Measurements from ENCODE around the gene RHEB.
A peak's percentile ranks its signal among the peaks of the same experiment; 100 is the strongest.
"Not testable (repeated sequence)": the region's sequence is repeated elsewhere in the genome, so short reads cannot be mapped to it uniquely, and the experiment has no call there.

Gene RHEB

GRCh38 chr7:151519765-151520418 is at the start of gene RHEB:
Gene RHEB (minus strand): TSS chr7:151519895. CDS start chr7:151519511, 384 bp downstream.
- peak; percentile 99 for DNase-seq (ENCODE audit: low spot score)

GRCh38 chr7:151566897-151567320 is 47.2 kb upstream of the RHEB start:
- DNase-seq (ENCODE audit: low spot score): no peak

- DNase-seq (ENCODE audit: low spot score): no peak
These were observed 45.8 kb upstream of the RHEB start for GRCh38 chr7:151565541-151565940.

- no peak for DNase-seq (ENCODE audit: low spot score)
These were observed 40.5 kb upstream of the RHEB start for GRCh38 chr7:151560243-151560642.

- DNase-seq (ENCODE audit: low spot score): no peak
These were observed 40.0 kb upstream of the RHEB start for GRCh38 chr7:151559557-151560183.

- no peak for DNase-seq (ENCODE audit: low spot score)
These were observed 38.9 kb upstream of the RHEB start for GRCh38 chr7:151558575-151558974.

- no peak for DNase-seq (ENCODE audit: low spot score)
These were observed 36.9 kb upstream of the RHEB start for GRCh38 chr7:151556592-151556991.

- no peak for DNase-seq (ENCODE audit: low spot score)
These were observed 33.7 kb upstream of the RHEB start for GRCh38 chr7:151553356-151553755.

GRCh38 chr7:151552352-151553028 is 32.8 kb upstream of the RHEB start:
- DNase-seq (ENCODE audit: low spot score): no peak

GRCh38 chr7:151551820-151552219 is 32.1 kb upstream of the RHEB start:
- DNase-seq (ENCODE audit: low spot score): no peak

- DNase-seq (ENCODE audit: low spot score): no peak
These were observed 31.1 kb upstream of the RHEB start for GRCh38 chr7:151550656-151551286.

GRCh38 chr7:151549644-151550043 is 29.9 kb upstream of the RHEB start:
- DNase-seq (ENCODE audit: low spot score): no peak

GRCh38 chr7:151549083-151549482 is 29.4 kb upstream of the RHEB start:
- no peak for DNase-seq (ENCODE audit: low spot score)

- DNase-seq (ENCODE audit: low spot score): no peak
These were observed 24.5 kb upstream of the RHEB start for GRCh38 chr7:151544183-151544582.

- DNase-seq (ENCODE audit: low spot score): no peak
These were observed 23.0 kb upstream of the RHEB start for GRCh38 chr7:151542606-151543130.

- no peak for DNase-seq (ENCODE audit: low spot score)
These were observed 22.2 kb upstream of the RHEB start for GRCh38 chr7:151541709-151542499.

- DNase-seq (ENCODE audit: low spot score): no peak
These were observed 20.5 kb upstream of the RHEB start for GRCh38 chr7:151540146-151540545.

- no peak for DNase-seq (ENCODE audit: low spot score)
These were observed 19.5 kb upstream of the RHEB start for GRCh38 chr7:151539088-151539671.

GRCh38 chr7:151537818-151538561 is 18.3 kb upstream of the RHEB start:
- DNase-seq (ENCODE audit: low spot score): no peak

GRCh38 chr7:151536178-151536577 is 16.5 kb upstream of the RHEB start:
- not testable (repeated sequence) for DNase-seq (ENCODE audit: low spot score)

- no peak for DNase-seq (ENCODE audit: low spot score)
These were observed 10.1 kb upstream of the RHEB start for GRCh38 chr7:151529842-151530241.

Measured in hematopoietic multipotent progenitor cell treated with erythropoietin and hydrocortisone succinate and interleukin-3 and kit ligand, for 15 days (in vitro differentiated cells).